ENCODE data around the gene CASTOR1.

CASTOR1 gene

DNA sequence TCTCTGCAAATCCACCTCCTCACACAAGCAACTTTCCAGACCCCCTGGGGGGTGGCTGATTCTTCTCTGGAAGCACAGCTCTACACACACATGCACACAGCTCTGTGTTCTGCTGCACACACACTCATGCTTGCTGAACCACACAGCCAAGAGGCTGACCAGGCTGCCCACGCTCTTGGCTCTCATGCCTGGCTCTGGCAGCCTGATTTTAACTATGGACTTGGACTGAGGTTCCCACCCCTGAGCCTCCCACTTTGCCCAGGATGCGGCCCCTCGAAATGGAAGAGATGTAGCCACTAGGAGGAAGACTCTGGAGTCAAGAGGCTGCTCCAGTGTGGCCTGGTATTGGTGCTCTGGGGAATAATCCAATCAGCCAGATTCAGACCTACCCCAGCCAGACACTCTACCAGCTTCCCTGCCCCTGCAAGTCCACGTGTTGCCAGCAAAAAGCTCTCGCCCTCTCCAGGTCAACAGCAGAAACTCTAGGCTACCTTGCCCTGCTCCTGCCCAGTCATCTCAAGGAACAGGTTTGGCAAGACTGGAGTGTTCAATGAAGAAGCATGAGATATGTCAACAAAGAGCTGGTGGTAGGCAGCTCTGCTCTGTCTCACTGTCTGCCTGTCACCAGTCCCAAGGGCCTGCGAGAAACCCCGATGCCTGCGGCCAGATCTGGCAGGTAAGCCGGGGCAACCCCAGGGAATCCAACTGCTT is 8.8 kb upstream of the CASTOR1 start:
- DNase-seq (ENCODE audit: low read depth) = no peak

DNA sequence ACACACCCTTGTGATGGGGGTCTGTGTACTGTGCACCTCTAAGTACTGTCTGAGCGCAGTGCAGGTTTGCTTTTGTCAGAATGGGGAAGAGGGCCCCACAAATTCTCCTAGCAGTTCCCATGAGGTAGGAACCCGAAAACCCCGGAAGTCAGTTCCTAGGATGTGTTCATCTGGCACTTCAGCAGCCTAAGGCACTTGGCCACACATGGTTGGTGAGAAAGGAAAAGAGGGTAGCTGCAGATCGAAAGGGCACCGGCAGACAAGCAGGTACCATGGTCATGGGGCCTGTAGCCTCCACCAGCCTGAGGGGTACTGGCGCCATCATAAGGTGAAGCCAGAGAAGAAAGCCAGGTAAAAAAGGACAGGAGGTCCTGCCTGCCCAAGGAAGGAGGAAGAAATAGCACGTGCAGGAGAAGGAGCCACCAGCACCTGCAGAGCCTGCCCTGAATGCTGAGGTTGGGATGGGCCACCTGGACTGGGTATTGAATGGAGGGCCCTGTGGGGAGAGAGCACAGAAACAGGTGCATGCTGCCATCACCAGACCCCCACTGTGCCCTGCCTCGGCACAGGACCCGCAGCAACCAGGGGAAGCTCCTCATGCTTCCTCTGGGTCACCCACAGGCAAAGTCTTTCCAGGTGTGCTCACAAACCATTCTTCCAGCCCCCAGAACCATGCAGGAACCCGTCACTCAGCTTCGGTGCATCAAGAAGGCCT is 8.1 kb upstream of the CASTOR1 start:
- DNase-seq (ENCODE audit: low read depth) = no peak

DNA sequence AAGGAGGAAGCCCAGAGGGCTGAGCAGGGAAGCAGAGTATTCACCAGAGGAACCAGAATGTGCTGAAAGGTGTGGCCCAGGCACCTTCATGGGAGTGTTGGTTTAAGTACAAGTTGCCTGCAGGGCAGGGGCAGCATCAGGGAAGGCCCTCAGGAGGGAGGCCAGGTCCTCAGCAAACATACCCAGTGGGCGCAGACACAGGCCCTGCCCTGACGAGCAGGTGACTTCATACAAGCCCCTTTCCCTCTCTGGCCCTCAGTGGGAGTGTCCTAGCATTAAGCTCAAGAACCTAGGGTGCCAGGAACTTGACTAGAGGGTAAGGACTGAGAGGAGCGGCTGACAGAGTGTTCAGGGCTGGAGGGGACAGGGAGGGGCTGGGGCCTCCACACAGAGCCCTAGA is 7.5 kb upstream of the CASTOR1 start:
- DNase-seq (ENCODE audit: low read depth) = no peak

DNA sequence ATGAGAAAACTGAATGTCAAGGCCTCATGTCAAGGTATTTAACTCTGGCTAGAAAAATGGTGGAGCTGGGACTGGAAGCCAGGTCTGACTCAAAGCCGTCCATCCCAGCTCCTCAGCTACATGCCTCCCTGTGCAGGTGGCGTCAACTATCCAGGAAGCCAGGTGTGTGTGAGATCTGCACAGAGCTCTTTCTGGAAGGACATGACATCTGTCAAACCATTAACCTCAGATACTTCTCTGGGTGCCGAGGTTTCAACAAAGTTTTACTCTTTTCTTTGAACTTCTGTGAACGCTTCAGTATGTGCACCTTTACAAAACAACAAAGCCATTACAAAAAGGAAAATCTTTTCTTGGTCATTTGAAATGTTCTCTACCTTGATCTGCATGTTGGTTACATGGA is 7.0 kb upstream of the CASTOR1 start:
- DNase-seq (ENCODE audit: low read depth) = no peak

GRCh38 chr22:30295576-30295975 is 6.3 kb upstream of the CASTOR1 start:
- no peak for DNase-seq (ENCODE audit: low read depth)

GRCh38 chr22:30294830-30295229 is 5.5 kb upstream of the CASTOR1 start:
- no peak for DNase-seq (ENCODE audit: low read depth)

- no peak for DNase-seq (ENCODE audit: low read depth)
Observed at GRCh38 chr22:30294066-30294465, 4.8 kb upstream of the CASTOR1 start.

GRCh38 chr22:30293026-30293425 is 3.7 kb upstream of the CASTOR1 start:
- no peak for DNase-seq (ENCODE audit: low read depth)

DNA sequence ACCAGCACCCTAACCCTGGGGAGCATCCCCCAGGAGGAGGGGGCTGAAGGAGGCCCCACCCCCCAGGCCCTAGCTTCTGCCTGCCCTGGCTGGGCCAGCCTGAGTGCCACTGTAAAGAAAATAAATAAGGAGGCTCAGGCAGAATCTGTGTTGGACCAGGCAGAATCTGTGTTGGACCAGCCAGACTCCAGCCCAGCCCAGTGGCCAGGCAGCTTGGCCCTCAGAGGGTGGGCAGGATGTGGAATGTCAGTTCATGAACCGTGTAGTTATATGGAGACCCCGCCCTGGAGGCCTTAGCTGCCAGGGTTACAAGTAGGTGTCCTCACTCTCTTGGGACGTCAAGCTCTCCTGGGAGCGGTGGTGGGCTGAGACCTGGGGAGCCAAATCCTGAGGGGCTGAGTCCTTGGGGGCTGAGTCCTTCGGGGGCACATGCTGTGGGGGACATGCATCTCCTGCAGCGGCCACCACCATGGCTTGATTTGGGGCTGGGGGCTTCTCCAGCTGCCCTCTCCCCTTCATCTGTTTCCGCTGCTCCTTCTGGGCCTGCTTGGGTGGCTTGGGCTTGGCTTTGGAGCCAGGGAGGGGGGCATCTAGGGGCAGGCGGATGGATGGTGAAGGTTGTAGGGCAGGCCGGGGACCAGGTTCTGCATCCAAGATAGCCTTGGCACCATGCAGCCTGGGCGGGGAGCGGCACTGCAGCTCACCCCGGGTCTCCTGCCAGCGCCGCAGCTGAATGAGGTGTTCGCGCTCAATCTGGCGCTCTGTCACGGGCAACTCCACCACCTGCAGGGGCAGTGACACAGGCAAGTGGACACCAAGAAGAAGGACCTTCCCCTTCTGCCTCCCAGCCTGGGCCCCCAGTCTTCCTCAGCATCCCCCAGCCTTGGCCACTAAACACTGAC is 3.0 kb upstream of the CASTOR1 start:
- DNase-seq (ENCODE audit: low read depth) = no peak

DNA sequence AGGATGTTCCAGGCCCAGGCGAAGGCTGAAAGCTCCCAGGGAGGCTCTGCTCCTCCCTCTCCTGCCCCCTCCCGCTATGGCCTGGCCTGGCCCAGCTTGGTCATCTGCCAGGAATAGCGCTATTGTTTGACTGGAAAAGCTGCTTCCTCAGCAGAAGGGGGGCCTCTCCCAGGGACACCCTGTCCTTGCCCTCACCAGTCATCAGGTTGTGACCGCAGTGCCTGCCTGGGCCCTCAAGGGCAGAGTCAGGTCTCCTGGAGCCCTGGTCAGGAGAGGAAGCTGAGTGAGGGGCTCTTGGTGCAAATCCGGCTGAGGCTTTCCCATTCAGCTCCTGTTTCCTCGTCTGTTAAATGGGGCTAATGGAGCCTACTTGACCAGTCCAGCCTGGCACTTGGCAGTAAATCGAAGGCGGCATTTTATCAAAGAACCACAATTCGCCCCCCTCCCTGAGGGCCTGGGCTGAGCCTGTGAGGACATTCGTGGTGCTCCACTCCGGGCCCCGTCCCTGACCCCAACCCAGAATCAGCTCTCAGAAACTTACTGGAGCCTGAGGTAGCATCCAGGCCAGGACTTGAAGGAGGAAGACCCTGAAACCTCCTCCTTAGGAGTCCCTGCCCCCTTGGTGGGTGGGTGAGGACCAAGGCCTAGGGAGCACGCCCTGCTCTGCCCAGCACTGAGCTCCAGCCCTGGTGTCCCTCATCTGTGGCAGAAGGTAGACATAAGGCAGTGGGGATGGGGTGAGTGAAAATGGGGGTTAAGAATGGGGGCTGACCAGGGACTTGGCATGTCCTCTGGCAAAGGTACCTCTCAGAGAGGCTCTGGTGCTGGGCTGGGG is 2.0 kb upstream of the CASTOR1 start:
- no peak for DNase-seq (ENCODE audit: low read depth)

- DNase-seq (ENCODE audit: low read depth) = no peak
Observed at GRCh38 chr22:30290342-30291057, 1.2 kb upstream of the CASTOR1 start.

DNA sequence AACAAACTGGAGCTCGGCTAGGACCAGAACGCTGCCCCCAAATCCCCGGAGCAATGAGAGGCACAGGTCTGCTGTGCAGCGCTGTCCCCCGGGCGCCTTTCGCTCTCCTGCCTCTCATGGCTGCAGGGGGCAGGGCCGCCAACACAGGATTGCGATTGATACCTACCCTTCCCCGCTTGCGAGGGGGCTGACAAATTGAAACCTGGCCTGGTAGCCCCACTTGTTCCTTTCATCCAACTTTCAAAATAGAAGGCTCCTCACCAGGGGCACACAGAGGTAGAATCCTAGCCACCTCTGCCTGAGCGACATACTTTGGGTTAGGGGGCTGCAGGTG is 642 bp upstream of the CASTOR1 start:
- DNase-seq (ENCODE audit: low read depth) = no peak

DNA sequence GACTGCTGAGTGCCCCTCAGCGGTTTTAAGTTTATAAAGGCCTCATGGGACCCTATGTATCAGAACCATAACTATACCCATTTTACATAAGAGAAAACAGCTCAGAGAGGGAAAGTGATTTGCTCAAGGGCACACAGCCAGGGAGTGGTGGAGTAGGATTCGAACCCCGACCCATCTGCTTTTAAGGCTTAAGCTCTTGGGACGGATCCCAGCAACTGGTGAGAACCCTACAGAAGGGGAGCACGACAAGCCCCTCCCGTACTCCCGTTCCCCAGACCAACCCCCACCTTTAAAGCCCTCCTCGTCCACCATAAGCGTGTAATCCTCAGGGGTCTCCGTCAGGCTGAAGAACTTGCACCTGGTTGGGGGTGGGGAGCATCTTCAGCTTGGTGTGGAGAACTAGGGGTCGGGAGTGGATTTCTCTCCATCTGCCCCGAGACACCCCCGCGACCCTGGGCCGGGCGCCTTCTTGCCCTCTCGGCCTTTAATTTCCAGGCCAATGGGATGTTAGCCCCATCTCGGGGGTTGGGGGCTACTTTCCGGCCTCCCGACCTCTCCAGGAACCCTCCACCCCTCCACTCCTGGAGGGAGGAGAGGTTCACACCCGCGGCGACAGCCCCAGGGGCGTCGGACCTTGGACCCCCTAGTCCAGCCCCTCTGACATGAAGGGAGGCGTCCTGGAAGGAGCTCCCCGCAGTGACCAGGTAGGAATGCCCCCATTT is 725 bp downstream of the CASTOR1 start:
- no peak for DNase-seq (ENCODE audit: low read depth)

- peak; percentile 84 for DNase-seq (ENCODE audit: low read depth)
Observed at GRCh38 chr22:30287648-30288418, 1.5 kb downstream of the CASTOR1 start.

GRCh38 chr22:30286813-30287647 is 2.3 kb downstream of the CASTOR1 start:
- DNase-seq (ENCODE audit: low read depth) = peak; percentile 77

GRCh38 chr22:30286331-30286730 is 3.0 kb downstream of the CASTOR1 start:
- DNase-seq (ENCODE audit: low read depth) = no peak

- DNase-seq (ENCODE audit: low read depth) = no peak
Observed at GRCh38 chr22:30285846-30286200, 3.5 kb downstream of the CASTOR1 start.

DNA sequence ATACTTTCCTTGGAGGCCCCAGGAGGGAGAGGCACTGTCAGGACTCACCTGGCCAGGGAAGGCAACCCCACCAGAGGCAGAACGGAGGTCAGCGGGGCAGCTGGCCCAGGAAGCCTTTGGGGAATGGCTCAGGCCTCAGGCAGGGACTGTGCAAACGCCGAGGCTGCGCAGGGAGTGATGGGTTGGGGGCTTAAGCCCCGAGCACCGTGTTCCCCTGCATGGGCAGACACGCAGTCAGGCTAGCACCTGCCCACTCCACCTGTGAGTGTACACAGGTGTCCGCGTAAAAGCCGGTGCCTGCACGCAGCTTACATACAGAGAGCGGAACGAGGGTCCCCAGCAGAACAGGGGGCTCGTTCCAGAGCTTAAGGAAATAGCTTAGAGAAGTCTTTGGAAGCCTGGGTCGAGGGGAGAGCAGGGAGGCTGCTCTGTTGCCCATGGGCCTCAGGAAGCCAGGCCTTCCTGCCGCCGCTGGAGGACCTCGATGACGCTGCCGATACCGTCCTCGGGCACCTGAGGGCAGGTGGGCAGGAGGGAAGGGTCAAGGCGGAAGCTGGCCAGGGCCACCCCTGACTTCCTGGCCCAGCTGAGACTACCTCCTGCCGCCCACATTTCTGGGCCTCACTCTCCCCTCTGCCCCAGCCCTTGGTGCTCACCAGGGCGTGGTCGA is 4.0 kb downstream of the CASTOR1 start:
- DNase-seq (ENCODE audit: low read depth) = no peak

All from stimulated activated CD8-positive, alpha-beta memory T cell treated with anti-CD3 and anti-CD28 coated beads, Interleukin-15, amount 100 ng/mL, for 1 hour (primary cell).